ENCODE measurements around the gene IGFBP5.

- TF ChIP-seq CTCF (IDR thresholded peaks at IDR 0.05) (no peak), EZH2 (IDR thresholded peaks at IDR 0.05; ENCODE audit: borderline replicate concordance, insufficient read depth, low read depth, low read length, poor library complexity, severe bottlenecking) (no peak)
Measured at GRCh38 chr2:216721141-216721540, 25.8 kb upstream of the IGFBP5 start.

Data from B cell (primary cell).